GM18907 (cell line): ENCODE measurements around the gene ITPKB.
"Not testable (repeated sequence)": the region's sequence is repeated elsewhere in the genome, so short reads cannot be mapped to it uniquely, and the experiment has no call there.

Source experiments
- ATAC-seq: cut with Tn5 transposase; IDR thresholded peaks from one replicate; pipeline ENCODE4 v1.9.1; 2021; ENCODE audit warnings: mild to moderate bottlenecking, moderate library complexity; ENCODE audit not compliant: unreplicated experiment

Gene ITPKB

DNA sequence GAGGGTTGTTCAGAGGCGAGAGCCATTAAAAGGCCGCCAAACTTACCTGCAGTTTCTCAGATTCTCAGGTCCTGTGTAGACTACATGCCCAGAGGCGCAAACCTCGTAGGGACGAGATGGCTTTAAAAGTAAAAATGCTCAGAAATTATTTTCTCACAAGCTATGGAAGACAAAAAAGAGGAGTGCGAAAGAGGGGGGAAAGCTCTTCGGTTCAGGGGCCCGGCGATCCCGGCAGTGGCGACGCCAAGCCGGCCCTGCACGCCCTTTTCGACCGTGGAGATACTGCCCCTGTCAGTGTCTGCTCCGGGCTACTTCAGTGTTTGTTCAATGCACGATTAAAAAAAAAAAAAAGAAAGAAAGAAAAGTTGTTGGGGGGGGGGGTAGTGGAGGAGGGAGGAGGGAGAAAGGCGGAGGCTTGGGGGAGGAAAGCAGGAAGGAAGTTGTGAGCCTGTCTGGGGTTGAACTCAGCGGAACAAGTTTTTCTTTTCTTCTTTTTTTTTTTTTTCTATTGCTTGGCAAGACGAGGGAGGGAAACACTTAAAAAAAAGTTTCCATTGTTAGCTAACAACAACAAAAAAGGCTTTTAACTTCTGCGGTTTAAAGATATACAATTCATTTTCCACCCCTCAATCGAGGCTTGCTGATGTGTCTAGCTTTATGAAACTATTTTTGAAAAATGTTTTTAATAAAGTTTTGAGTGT lies at the start of gene ITPKB:
Gene ITPKB, minus strand, starts transcription at position 288 of the 701 bp plus-strand sequence. CDS start 1,824 bp downstream, outside the sequence.
- ATAC-seq: peak; percentile 22

GRCh38 chr1:226787638-226788037 lies 48.6 kb upstream of the ITPKB start:
- no peak for ATAC-seq

- ATAC-seq: no peak
Measured at GRCh38 chr1:226787071-226787470, 48.0 kb upstream of the ITPKB start.

GRCh38 chr1:226786550-226786949 lies 47.5 kb upstream of the ITPKB start:
- ATAC-seq: peak; percentile 89

GRCh38 chr1:226785805-226786204 lies 46.7 kb upstream of the ITPKB start:
- no peak for ATAC-seq

- ATAC-seq: no peak
Measured at GRCh38 chr1:226784081-226785049, 45.3 kb upstream of the ITPKB start.

GRCh38 chr1:226782845-226783601 lies 43.9 kb upstream of the ITPKB start:
- ATAC-seq: no peak

GRCh38 chr1:226781937-226782609 lies 43.0 kb upstream of the ITPKB start:
- no peak for ATAC-seq

DNA sequence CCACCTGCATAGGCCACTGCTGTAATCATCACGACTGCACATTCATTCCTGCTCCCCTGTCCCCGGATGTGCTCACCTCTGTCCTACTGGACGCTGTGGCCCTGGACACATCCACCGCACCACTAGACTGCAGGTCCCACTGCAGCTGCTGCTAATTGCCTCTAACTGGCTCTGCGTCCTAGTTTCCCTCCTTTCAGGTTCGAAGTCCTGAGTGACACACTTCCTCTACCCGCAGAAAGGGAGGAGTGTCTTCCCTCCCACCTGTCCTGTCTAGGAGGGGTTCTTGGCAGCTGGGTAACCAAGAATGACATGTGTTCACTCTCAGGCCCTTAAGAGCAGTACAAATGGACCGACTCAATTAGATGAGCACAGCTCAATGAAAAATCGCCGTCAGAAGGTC lies 40.5 kb upstream of the ITPKB start:
- ATAC-seq: no peak

DNA sequence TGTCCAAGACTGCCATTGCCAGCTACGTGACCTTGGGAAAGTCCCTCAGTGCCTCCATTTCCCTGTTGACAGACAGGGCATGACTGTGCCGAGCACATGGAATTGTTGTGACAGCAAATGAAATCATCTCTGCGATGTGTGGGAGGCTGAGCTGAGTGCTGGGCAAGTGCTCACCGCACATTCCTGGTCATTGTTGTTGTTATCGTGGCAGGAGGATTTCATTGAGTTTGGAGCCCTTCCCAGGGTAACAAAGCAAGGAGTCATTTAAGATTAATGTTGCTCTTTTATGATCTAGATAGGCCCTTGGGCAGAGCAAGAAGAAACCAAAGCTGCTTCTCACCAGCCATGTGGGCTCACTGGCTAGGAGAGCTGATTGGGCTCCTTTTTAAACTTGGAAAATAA lies 39.6 kb upstream of the ITPKB start:
- no peak for ATAC-seq

DNA sequence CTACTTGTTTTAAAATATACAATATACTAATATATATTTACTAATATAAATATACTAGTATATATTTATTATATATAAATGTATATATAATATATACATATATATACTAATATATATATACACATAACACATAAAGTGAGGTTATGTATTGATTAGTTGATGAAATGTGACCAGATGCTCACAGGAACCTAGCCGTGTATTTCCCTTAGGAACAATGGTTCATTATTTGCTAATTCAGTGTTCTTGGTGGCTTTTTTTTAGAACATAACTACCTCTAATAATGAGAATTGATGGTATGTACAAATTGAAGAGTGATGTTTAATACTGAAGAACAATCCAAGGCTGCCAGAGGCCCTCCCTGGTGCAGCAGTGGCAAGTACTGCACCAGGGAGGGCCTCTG lies 37.9 kb upstream of the ITPKB start:
- no peak for ATAC-seq

DNA sequence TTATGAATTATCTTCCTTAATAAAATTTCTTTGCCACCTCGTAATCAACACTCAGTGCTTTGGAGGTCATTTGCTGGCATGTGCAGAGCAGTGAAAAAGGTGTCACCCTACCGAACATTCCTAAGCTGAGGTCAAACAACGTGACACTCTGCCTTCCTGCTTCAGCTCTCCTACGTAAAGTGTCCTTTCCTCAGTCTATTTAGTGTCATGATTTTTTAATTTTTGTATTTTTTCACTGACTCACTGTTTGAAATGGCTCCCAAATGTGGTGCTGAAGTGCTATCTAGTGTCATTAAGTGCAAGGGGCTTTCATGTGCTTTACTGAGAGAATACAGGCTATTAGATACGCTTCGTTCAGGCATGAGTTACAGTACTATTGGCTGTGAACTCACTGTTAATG lies 37.0 kb upstream of the ITPKB start:
- no peak for ATAC-seq

- peak; percentile 78 for ATAC-seq
Measured at GRCh38 chr1:226772446-226773139, 33.5 kb upstream of the ITPKB start.

GRCh38 chr1:226767170-226767569 lies 28.1 kb upstream of the ITPKB start:
- ATAC-seq: not testable (repeated sequence)

DNA sequence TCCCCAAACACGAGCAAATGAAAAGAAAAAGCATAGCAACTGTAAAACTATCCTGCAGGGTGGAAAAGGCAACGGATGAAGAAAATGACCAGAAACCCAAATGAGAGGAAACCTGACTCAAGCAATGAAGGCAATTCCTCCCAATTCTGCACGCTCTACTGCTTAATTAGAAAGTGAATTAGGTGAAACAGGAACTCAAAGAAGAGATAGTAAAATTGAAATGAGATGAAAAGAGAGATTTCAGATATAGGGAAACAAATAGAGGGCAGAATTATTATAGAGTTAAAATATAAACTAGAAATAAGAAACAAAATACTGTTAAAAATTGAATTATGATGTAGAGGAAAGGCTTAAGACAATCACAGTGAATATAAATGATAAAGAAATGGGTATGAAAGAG lies 27.5 kb upstream of the ITPKB start:
- no peak for ATAC-seq

GRCh38 chr1:226764533-226764932 lies 25.5 kb upstream of the ITPKB start:
- ATAC-seq: peak; percentile 79

DNA sequence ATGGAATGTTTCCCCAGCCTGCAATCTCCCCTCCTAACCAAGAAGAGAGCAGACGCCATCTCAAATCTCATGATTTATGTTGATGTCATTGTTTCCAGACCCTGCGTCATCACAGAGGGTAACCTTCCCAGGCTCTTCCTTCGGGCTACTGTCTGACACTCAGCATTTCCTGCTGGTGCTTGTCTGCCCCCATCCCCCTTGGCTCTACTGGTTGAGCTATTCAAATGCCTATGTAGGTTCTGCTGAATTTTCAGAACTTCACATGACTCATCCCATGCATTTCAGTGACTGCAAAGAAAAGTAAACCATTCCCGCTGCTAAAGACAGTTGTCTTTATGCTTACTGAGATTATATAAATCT lies 24.8 kb upstream of the ITPKB start:
- ATAC-seq: peak; percentile 40

GRCh38 chr1:226762988-226763904 lies 24.2 kb upstream of the ITPKB start:
- no peak for ATAC-seq

DNA sequence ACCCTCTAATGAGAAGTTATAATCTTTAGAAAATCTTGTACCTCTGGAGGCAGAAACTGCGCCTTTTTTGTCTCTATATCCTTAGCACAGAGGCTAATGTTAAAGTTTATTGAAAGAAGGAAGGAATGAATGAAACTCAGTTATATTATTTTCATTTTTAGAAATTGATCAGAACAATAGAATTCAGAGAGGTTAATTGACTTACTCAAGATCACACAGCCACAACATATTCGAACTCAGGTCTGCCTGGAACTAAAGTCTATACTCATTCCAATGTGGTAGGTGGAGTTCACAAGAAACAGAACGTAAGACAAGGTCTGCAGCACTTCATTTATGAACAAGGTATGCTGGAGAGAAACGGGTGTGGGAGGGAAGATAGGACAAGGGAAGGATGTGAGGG lies 23.0 kb upstream of the ITPKB start:
- ATAC-seq: no peak
